Skeletal muscle tissue (tissue), 4 donors: ENCODE results near the gene CRTC3. TPM values are rescaled to one million over a fixed set of nuclear protein-coding genes. Genes with fewer than 3 reads are reported as not detected.
A peak's percentile ranks its signal among the peaks of the same experiment; 100 is the strongest.

Experiments
- H3K27ac ChIP-seq: one replicate; pipeline ENCODE4 v1.7.0; 2013; ENCODE audit warnings: mild to moderate bottlenecking, low read depth, low read length, inconsistent platforms
- H3K27me3 ChIP-seq, 3 donors: one replicate each; pipeline ENCODE4 v1.7.0; 2013; ENCODE audit warnings: low read length in 3 of 3; ENCODE audit not compliant: control insufficient read depth in 3 of 3, insufficient read depth in 3 of 3
- H3K36me3 ChIP-seq, 3 donors: one replicate each; pipeline ENCODE4 v1.7.0; 2013; ENCODE audit warnings: low read length in 3 of 3; ENCODE audit not compliant: control insufficient read depth in 3 of 3, insufficient read depth in 3 of 3
- H3K4me1 ChIP-seq, 3 donors: one replicate each; pipeline ENCODE4 v1.7.0; 2013; ENCODE audit warnings: low read length in 3 of 3, mild to moderate bottlenecking in 3 of 3; ENCODE audit not compliant: control insufficient read depth in 3 of 3, insufficient read depth in 3 of 3
- H3K4me3 ChIP-seq, 3 donors: one replicate each; pipeline ENCODE4 v1.7.0; 2013; ENCODE audit warnings: low read length in 3 of 3
- H3K9ac ChIP-seq, 3 donors: one replicate each; pipeline ENCODE4 v1.7.0; 2013; ENCODE audit warnings: low read length in 3 of 3, mild to moderate bottlenecking in 3 of 3, moderate library complexity in 2 of 3, low read depth in 1 of 3
- H3K9me3 ChIP-seq, 3 donors: one replicate each; pipeline ENCODE4 v1.7.0; 2013; ENCODE audit warnings: low read length in 3 of 3; ENCODE audit not compliant: control insufficient read depth in 3 of 3
- total RNA-seq: library from RNA; depleted of rRNA; stranded (reverse); fragments of >200 nt; gene quantifications from one replicate; pipeline ENCODE4 v1.2.3, GENCODE V29; 2014
- donor health status: Osteomylitis.

CRTC3 gene
- total RNA-seq, 1 donor from 2014 or later: 23.0 TPM

GRCh38 chr15:90576711-90577389 is 47.1 kb downstream of the CRTC3 start:
- Histone ChIP-seq H3K36me3 (no peaks in the 10 kb centered on the region), H3K4me3 (no peak overlapping the region), H3K9me3 (no peaks in the 10 kb centered on the region), H3K9ac (no peak overlapping the region), H3K27me3 (no peaks in the 10 kb centered on the region), H3K4me1 (peaks cover 3 to 9% (median 6%) of the 10 kb centered on the region in 3 donors), H3K27ac (no peak overlapping the region)

GRCh38 chr15:90579213-90579612 is 49.5 kb downstream of the CRTC3 start:
- no peak overlapping the region for H3K9ac ChIP-seq

GRCh38 chr15:90580099-90580498 is 50.4 kb downstream of the CRTC3 start:
- peaks cover 14 to 28% (median 18%) of the 10 kb centered on the region in 3 donors for H3K4me1 ChIP-seq

More at GRCh38 chr15:90579213-90579612, 49.5 kb downstream of the CRTC3 start:
- H3K27ac ChIP-seq: no peak overlapping the region
- H3K27me3 ChIP-seq: no peaks in the 10 kb centered on the region
- no peaks in the 10 kb centered on the region for H3K9me3 ChIP-seq
- no peak overlapping the region for H3K4me3 ChIP-seq
- peaks cover 14 to 28% (median 18%) of the 10 kb centered on the region in 3 donors for H3K4me1 ChIP-seq
- H3K36me3 ChIP-seq: no peaks in the 10 kb centered on the region

GRCh38 chr15:90580541-90580940 is 50.8 kb downstream of the CRTC3 start:
- Histone ChIP-seq H3K27ac (no peak overlapping the region), H3K9ac (no peak overlapping the region), H3K36me3 (no peaks in the 10 kb centered on the region), H3K27me3 (no peaks in the 10 kb centered on the region), H3K9me3 (no peaks in the 10 kb centered on the region), H3K4me1 (peaks cover 14 to 28% (median 18%) of the 10 kb centered on the region in 3 donors), H3K4me3 (no peak overlapping the region)

More at GRCh38 chr15:90580099-90580498, 50.4 kb downstream of the CRTC3 start:
- Histone ChIP-seq H3K27me3 (no peaks in the 10 kb centered on the region), H3K9ac (no peak overlapping the region), H3K9me3 (no peaks in the 10 kb centered on the region), H3K4me3 (no peak overlapping the region), H3K36me3 (no peaks in the 10 kb centered on the region), H3K27ac (no peak overlapping the region)

- Histone ChIP-seq H3K36me3 (no peaks in the 10 kb centered on the region), H3K4me3 (no peak overlapping the region), H3K4me1 (peaks cover 14 to 30% (median 18%) of the 10 kb centered on the region in 3 donors), H3K9me3 (no peaks in the 10 kb centered on the region), H3K27me3 (no peaks in the 10 kb centered on the region), H3K27ac (no peak overlapping the region), H3K9ac (no peak overlapping the region)
Measured at GRCh38 chr15:90580946-90581345, 51.2 kb downstream of the CRTC3 start.

- peaks cover 14 to 32% (median 18%) of the 10 kb centered on the region in 3 donors for H3K4me1 ChIP-seq
- no peak overlapping the region for H3K4me3 ChIP-seq
- H3K27ac ChIP-seq: no peak overlapping the region
- no peaks in the 10 kb centered on the region for H3K27me3 ChIP-seq
- no peaks in the 10 kb centered on the region for H3K36me3 ChIP-seq
- H3K9me3 ChIP-seq: no peaks in the 10 kb centered on the region
- H3K9ac ChIP-seq: peak overlapping the region in 1 of 3 donors; percentile 44
Measured at GRCh38 chr15:90581771-90582352, 52.1 kb downstream of the CRTC3 start.

- peaks cover 14 to 32% (median 18%) of the 10 kb centered on the region in 3 donors for H3K4me1 ChIP-seq
- no peaks in the 10 kb centered on the region for H3K27me3 ChIP-seq
- H3K9ac ChIP-seq: no peak overlapping the region
- H3K4me3 ChIP-seq: no peak overlapping the region
- no peaks in the 10 kb centered on the region for H3K9me3 ChIP-seq
- no peak overlapping the region for H3K27ac ChIP-seq
- H3K36me3 ChIP-seq: no peaks in the 10 kb centered on the region
Measured at GRCh38 chr15:90582553-90582952, 52.8 kb downstream of the CRTC3 start.

GRCh38 chr15:90583471-90584252 is 53.9 kb downstream of the CRTC3 start:
- Histone ChIP-seq H3K27me3 (no peaks in the 10 kb centered on the region), H3K36me3 (no peaks in the 10 kb centered on the region), H3K4me3 (no peak overlapping the region), H3K9ac (peak overlapping the region in 2 of 3 donors; percentile 14 to 55), H3K27ac (no peak overlapping the region), H3K9me3 (no peaks in the 10 kb centered on the region), H3K4me1 (peaks cover 14 to 32% (median 18%) of the 10 kb centered on the region in 3 donors)

GRCh38 chr15:90584841-90585240 is 55.1 kb downstream of the CRTC3 start:
- H3K4me1 ChIP-seq: peaks cover 18 to 36% (median 19%) of the 10 kb centered on the region in 3 donors
- no peak overlapping the region for H3K4me3 ChIP-seq
- no peaks in the 10 kb centered on the region for H3K9me3 ChIP-seq
- no peak overlapping the region for H3K27ac ChIP-seq
- H3K36me3 ChIP-seq: no peaks in the 10 kb centered on the region
- H3K27me3 ChIP-seq: no peaks in the 10 kb centered on the region
- H3K9ac ChIP-seq: no peak overlapping the region

- Histone ChIP-seq H3K9me3 (no peaks in the 10 kb centered on the region), H3K36me3 (no peaks in the 10 kb centered on the region), H3K27ac (no peak overlapping the region), H3K9ac (no peak overlapping the region), H3K27me3 (no peaks in the 10 kb centered on the region), H3K4me1 (peaks cover 24 to 37% (median 25%) of the 10 kb centered on the region in 3 donors), H3K4me3 (no peak overlapping the region)
Measured at GRCh38 chr15:90585863-90586262, 56.1 kb downstream of the CRTC3 start.
